SK-N-DZ (cell line): ENCODE measurements around the gene FNDC1. TPM values are rescaled to one million over a fixed set of nuclear protein-coding genes. Genes with fewer than 3 reads are reported as not detected.
"Not testable (repeated sequence)": the region's sequence is repeated elsewhere in the genome, so short reads cannot be mapped to it uniquely, and the experiment has no call there.

Source experiments
- DNase-seq: peaks from one replicate; pipeline ENCODE4 v3.0.0-alpha.2; 2015; ENCODE audit warnings: low spot score
- polyA plus RNA-seq, 2 experiments: library from polyadenylated mRNA; depleted of rRNA; stranded (reverse); fragments of >200 nt; gene quantifications; 2 replicates each; pipeline ENCODE4 v1.2.3, GENCODE V29; 2014

The FNDC1 gene
- not detected in 2 replicates for polyA plus RNA-seq (2014; cell fraction: cytosol; rRNA removed)
- not detected in 2 replicates for polyA plus RNA-seq (2014; cell fraction: nucleus; rRNA removed)

- no peak for DNase-seq
Observed at GRCh38 chr6:159169193-159169555, at the start of gene FNDC1. Gene FNDC1 (plus strand): TSS chr6:159169400. CDS start chr6:159169597, 197 bp downstream.

GRCh38 chr6:159119791-159120190, 49.4 kb upstream of the FNDC1 start:
- DNase-seq, result no peak

DNA sequence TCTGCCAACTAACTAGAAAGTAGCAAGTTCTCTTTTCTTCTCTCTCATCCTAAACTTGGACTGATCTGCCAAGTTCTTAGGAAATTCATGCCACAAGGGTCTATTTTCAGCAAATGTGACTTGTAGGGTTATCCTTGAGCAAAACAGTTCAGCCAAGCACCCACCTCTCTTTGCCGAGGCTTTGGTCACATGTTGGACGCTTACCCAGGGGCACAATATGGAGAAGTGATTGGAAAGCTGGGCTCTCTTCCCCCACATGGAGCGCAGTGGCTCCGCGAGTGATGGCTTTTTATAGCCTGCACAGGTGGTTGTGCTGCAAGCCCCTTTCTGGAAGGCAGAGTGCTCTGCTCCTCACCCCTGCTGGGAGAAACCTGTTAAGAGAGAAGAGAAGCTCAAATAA, 47.7 kb upstream of the FNDC1 start:
- no peak for DNase-seq

DNA sequence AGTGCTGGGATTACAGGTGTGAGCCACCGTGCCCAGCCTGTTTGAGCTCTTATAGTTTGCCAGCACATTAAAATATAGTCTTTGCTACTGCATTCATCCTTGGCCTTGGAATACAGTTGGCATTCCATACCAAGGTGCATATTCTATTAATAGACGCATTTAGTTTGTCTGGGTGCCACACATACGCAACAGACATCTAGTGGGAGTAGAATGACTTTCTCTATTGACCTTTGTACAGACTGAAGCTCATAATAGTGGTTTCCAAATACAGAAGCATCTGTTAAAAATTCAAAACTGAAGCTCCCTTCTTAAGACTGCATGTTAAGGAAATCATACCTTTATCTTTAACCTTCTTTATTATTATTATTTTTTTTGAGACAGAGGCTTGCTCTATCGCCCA, 46.7 kb upstream of the FNDC1 start:
- no peak for DNase-seq

GRCh38 chr6:159123831-159124230, 45.4 kb upstream of the FNDC1 start:
- not testable (repeated sequence) for DNase-seq

DNA sequence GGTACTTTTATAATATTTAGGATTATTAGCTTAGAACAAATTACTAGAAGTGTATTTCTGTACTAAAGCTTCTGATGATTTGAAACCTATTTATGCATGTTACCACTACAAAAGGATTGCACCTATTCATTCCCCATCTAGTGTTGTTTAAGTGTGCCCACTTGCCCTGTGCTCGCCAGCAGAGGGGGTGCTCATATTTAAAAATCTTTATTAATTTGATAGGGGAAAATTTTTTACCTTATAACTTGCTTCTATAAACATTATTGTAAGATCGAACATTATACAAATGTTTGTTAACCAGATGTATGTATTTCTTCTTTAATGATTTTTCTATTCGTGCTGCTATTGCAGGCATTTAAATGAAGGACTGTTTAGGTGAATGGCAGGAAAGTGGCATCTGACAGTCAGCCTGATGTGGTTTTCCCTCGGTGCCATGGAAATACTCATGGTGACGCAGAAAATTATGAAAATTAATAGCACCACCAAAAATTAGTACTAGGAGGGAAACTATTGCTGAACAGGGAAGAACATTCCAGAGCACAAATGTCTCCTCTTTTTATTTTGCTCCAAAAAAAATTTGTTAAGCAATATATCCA, 44.1 kb upstream of the FNDC1 start:
- no peak for DNase-seq

DNA sequence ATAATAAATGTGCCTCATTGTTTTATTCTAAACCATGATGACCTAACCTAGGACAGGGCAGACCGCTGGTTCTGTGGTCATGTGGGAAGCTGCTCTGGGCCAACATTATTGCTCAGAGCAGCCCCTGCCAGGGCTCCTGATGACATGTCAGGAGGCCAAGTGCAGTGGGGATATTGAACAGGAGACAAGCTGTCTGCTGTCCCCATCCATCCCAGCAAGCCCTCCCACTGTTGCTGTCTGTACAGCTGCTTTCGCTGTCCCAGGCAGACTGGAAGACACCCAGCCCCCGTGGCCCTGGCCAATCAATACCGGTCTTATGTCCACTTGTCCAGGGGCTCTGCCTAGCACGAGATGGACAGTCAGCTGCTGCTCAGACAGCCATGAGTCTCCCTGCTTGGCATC, 43.2 kb upstream of the FNDC1 start:
- no peak for DNase-seq

DNA sequence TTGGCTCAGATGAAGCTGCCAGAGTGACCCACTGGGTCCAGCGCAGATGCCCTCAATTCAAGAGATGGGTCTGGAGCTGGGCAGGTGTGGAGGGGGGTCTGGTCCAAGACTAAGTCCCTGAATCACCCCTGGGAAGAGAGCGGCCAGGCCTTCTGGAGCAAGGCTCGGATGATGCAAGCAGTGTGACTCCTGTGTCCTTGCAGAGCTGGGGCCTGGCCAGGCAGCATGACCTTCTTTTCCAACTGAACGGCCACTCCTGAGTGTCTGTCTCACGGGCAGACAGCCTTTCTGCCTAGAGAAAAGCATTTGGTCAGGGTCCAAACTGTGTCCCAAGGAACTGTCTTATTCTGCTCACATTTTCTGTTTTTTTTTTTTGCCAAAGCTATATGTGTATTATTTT, 42.6 kb upstream of the FNDC1 start:
- DNase-seq, result no peak

DNA sequence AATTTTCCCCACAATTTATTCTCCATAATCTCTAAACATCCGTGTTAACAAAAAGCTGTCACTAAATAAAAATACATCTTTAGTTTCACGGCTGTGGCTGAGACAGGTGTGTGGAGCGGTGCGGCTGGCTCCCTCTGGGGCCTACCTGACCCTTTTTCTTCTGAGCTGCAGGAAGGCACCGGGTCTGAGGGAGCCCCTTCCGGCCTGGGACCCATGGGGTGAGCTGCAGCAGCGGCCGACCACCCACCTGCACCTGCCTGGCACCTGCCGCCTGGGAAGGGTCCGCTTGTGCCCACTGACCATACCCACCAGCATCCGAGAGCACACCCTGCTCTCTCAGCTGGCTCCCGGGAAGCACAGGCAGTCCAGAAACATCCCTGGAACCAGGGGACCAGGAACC, 41.5 kb upstream of the FNDC1 start:
- no peak for DNase-seq

DNA sequence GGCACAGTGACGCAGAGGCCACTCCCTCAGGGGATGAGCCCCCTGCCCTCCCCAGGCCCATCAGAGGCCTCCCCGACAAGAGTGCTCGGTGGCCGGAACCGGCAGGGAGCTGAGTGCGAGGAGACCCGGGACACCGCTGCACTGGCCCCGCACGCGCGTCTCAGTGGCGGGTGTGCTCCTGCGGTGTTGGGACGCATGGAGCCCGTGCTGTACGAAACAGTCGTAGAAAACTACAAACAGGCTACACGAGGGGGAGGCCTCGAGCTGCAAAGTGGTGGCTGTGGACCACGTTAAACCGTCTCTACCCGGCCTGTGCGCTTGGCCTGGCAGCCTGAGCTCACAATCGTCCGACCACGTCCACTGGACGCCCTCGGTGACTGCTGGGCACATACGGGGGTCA, 40.2 kb upstream of the FNDC1 start:
- DNase-seq, result no peak

DNA sequence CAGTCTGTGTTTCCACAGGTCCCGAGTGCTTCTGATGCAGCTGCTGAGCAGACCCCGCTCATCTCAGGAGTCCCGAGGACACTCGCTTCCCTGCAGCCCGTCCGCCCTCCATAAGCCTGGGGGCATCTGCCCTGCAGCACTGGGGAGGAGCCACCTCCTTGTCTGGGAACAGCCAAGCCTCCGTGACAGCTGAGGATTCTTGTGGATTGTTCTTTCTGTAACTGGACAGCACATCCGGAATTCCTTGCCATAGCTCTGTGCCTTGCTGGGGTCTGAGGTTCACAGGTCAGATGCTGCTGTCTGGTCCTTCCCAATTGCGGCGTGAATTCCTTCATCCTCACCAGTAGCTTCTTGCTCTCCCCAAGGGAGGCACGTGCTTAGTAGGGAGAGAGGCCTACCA, 38.4 kb upstream of the FNDC1 start:
- DNase-seq, result no peak

GRCh38 chr6:159131709-159132108, 37.5 kb upstream of the FNDC1 start:
- DNase-seq, result no peak

GRCh38 chr6:159132664-159133063, 36.5 kb upstream of the FNDC1 start:
- DNase-seq, result no peak

DNA sequence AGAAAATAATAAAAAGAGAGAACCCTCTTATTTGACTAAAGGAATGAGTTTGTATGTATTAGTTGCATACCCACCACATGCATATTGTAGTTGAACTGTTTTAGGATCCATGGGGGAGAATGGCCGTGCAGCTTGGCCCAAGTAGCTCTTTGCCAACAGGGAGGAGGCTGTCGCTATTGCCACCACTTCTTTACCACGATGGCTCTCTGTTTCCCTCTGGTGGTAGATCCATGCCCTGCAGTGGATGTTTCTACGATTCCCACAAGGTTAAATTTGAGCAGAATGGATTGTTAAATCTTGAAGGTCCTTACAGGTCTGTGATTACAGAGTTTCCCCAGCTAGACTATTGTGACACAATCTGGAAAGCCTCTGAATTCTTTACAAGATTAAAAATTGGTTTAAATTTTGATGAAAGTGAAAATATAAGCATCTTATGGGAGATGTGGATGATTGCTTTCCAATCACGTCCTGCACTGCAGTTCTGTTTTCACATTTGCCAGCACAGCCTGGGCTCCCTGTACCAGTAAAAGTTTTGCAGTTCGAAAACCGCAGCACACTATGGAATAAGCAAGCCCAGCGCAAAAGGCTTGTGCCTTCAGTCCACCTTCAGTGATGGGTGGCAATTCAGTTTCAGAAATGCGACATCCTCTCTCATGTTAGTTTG, 34.4 kb upstream of the FNDC1 start:
- peak; percentile 45 for DNase-seq

DNA sequence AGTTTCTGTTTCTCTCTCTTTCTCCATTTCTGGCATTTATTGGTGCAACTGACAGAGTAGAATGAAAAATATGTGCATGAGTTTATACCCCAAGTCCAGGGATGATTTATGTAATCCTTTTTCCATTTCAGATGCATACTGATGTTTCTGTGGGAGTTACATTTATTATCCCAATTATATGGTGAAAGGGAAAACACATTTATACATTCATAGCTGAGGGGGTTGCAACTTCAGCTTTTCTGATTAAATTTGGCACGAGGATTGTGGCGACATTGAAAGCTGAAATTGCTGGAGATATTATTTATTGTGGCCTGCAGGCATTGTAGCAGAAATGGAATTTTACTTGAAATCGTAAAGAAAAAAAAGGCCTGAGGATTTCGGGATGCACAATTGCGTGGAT, 31.5 kb upstream of the FNDC1 start:
- DNase-seq, result no peak

DNA sequence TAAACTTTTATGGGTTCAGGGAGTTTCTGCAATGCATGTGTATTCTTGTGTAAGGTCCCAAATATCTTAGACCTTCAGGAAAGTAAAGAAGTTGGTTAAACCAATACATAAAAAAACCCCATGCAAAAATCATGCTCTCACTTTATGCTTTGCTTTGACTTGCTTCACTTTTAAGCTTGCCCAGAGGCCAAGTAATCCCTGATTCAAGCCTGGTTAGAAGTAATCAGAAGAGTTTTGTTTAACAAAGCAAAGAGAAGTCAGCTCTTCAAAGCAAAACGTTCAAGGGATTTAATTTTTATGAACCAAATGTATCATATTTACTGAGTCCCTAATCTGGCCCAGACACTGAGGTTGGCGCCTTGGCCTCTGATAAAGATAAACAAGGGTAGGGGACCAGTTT, 26.7 kb upstream of the FNDC1 start:
- no peak for DNase-seq

DNA sequence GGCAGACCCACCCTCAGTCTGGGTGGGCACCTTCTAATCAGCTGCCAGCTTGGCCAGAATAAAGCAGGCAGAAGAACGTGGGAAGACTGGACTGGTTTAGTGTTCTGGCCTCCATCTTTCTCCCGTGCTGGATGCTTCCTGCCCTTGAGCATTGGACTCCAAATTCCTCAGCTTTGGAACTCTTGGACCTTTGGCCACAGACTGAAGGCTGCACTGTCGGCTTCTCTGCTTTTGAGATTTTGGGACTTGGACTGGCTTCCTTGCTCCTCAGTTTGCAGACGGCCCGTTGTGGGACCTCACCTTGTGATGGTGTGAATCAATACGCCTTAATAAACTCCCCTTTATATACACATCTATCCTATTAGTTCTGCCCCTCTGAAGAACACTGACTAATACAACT, 20.6 kb upstream of the FNDC1 start:
- DNase-seq, result no peak

DNA sequence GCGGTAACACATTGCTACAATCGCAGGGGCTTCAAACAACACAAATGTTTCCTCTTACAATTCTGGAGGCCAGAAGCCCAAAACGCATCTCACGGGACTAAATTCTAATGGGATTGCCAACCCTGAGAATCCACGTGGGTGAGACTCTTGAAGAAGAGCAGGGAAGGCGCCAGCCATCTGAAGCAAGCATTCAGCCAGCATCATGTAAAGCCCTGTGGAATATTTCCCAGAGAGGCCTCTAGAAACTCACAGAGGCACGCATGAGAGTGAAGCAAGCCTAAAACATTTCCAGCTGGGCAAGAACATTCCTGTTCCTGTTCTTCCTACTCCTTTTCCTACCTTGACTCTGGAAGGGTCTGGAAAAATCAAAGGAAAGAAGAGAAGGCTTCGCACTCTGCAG, 19.6 kb upstream of the FNDC1 start:
- DNase-seq, result no peak

- no peak for DNase-seq
Observed at GRCh38 chr6:159151266-159151855, 17.8 kb upstream of the FNDC1 start.

DNA sequence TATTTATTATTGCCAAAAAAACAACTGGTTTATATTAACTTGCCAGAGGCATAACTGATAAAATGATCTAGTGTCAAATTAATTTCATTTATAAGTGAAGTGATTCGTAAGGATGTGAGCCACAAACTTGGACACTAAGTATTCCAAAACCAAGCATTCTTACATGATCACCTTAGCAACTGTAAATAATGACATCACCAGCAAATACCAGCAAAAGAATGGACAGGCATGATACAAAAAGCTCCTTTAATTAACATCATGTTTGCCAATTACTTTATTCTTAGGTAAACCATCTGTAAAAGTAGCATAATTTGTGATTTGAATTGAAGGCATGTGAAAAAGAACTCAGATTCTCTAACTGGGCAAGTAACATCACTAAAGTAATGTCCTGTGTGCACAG, 17.2 kb upstream of the FNDC1 start:
- no peak for DNase-seq

DNA sequence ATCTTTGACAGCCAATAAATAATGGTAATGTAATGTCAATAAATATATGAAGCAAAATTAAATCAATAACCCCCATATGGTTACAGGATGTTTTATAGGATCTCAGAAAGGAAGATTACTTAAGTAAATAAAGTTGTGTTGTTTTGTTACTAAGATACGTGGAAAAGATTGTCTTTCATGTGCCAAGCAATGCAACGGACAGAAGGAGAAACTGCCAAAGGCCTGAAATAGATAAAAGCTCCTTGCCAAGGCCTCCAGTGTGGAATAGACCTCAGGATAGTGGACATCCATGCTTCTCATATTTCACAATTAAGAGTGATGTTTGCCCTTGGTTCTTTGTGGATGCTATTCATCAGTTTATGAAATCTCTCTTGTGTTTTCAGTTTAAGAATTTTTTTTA, 16.4 kb upstream of the FNDC1 start:
- DNase-seq, result no peak

DNA sequence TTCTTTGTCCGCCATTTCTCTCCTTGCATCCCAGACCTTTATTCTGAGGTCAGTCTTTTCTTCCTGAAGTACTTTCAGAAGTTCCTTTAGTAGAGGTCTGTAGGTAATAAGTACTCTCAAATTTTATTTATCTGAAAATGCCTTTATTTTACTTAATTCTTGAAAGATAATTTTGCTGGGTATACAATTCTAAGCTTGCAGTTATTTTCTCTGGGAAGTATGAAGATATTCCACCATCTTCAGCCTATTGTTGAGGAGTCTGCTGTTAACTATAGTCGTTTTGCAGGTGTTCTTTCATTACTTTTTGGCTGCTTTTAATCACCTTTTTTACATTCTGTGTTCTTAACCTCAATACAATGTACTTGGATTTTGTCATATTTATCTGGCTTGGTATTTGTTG, 13.5 kb upstream of the FNDC1 start:
- DNase-seq, result no peak

- no peak for DNase-seq
Observed at GRCh38 chr6:159156089-159156488, 13.1 kb upstream of the FNDC1 start.
